B cell (primary cell): ENCODE data around the gene NKG7. TPM values are rescaled to one million over a fixed set of nuclear protein-coding genes. Genes with fewer than 3 reads are reported as not detected.
A peak's percentile ranks its signal among the peaks of the same experiment; 100 is the strongest.

Experiments
- ATAC-seq: fragments of 200-7000 bp; cut with Tn5 transposase; one replicate; pipeline ENCODE4 v1.10.0; 2021; ENCODE audit warnings: low read depth, mild to moderate bottlenecking, moderate number of reproducible peaks, moderate library complexity
- CTCF ChIA-PET: fragments of 350-600 bp; sonication (Branson Sonifier 250); formaldehyde crosslinking; loops from one replicate; lab custom pipeline; 2021; ENCODE audit warnings: antibody characterized with exemption, inconsistent platforms; lab: Charles Lee
- POLR2A ChIA-PET: fragments of 350-600 bp; sonication (Branson Sonifier 250); formaldehyde crosslinking; loops from one replicate; lab custom pipeline; 2021; ENCODE audit warnings: antibody characterized with exemption; lab: Charles Lee
- DNase-seq: peaks from one replicate; pipeline ENCODE4 v3.0.0; 2013
- H2AFZ ChIP-seq: 2 replicates; pipeline ENCODE4 v1.6.1; 2012; ENCODE audit warnings: mild to moderate bottlenecking, low read depth, low read length; ENCODE audit not compliant: insufficient read depth, poor library complexity, severe bottlenecking
- H3K27ac ChIP-seq, 2 donors: 1 replicate in 1 of 2; 2 replicates in 1 of 2; pipeline ENCODE4 v1.5.1; 2012 to 2013; ENCODE audit warnings: low read length in 2 of 2, mild to moderate bottlenecking in 2 of 2, moderate library complexity in 1 of 2
- H3K27me3 ChIP-seq, 4 experiments: fragments of 200-600 bp in 1 of 4; sonication (generic) in 1 of 4; replicated peaks in 1 of 4; 1 replicate in 2 of 4; 2 replicates in 2 of 4; pipeline versions ENCODE4 v1.6.1 to v1.7.0; 2013 to 2016; ENCODE audit warnings: low read length in 3 of 4, mild to moderate bottlenecking in 2 of 4, mixed read lengths in 1 of 4, moderate library complexity in 1 of 4; ENCODE audit not compliant: insufficient read depth in 4 of 4, control insufficient read depth in 3 of 4; ENCODE audit errors: control extremely low read depth in 1 of 4
- H3K36me3 ChIP-seq, 2 experiments: replicated peaks in 1 of 2; 1 replicate in 1 of 2; 2 replicates in 1 of 2; pipeline versions ENCODE4 v1.6.1 to v1.7.1; 2013; ENCODE audit warnings: low read length in 1 of 2; ENCODE audit not compliant: insufficient read depth in 2 of 2, control insufficient read depth in 1 of 2; ENCODE audit errors: control extremely low read depth in 1 of 2, extremely low read depth in 1 of 2
- H3K4me1 ChIP-seq, 2 donors: fragments of 200-600 bp in 1 of 2; sonication (generic) in 1 of 2; 1 replicate in 1 of 2; 2 replicates in 1 of 2; pipeline versions ENCODE4 v1.5.1 to v1.6.1; 2013 to 2017; ENCODE audit warnings: low read length in 2 of 2; ENCODE audit not compliant: control insufficient read depth in 2 of 2, insufficient read depth in 2 of 2
- H3K4me2 ChIP-seq: replicated peaks from 2 replicates; pipeline ENCODE3; 2012; ENCODE audit warnings: mild to moderate bottlenecking, low read depth, low read length; ENCODE audit not compliant: poor library complexity, severe bottlenecking
- H3K4me3 ChIP-seq, 5 experiments: fragments of 200-600 bp in 1 of 5; sonication (generic) in 1 of 5; 1 replicate in 3 of 5; 2 replicates in 2 of 5; pipeline versions ENCODE4 v1.5.1 to v1.7.0; 2011 to 2016; ENCODE audit warnings: low read length in 4 of 5, mild to moderate bottlenecking in 4 of 5, low read depth in 2 of 5, control low read depth in 1 of 5, moderate library complexity in 1 of 5; ENCODE audit not compliant: insufficient read depth in 1 of 5; ENCODE audit errors: control extremely low read depth in 1 of 5, extremely low read depth in 1 of 5
- H3K79me2 ChIP-seq: fragments of 200-600 bp; sonication (generic); one replicate; pipeline ENCODE4 v1.6.0; 2016; ENCODE audit warnings: low read length; ENCODE audit not compliant: control insufficient read depth, insufficient read depth
- H3K9ac ChIP-seq: fragments of 200-600 bp; sonication (generic); 2 replicates; pipeline ENCODE4 v1.6.1; 2017; ENCODE audit warnings: mild to moderate bottlenecking, low read length, moderate library complexity
- H3K9me3 ChIP-seq, 3 donors: one replicate each; pipeline versions ENCODE4 v1.6.1 to v1.7.1; 2013; ENCODE audit warnings: low read length in 2 of 3; ENCODE audit not compliant: control insufficient read depth in 2 of 3, insufficient read depth in 1 of 3; ENCODE audit errors: control extremely low read depth in 1 of 3
- H4K20me1 ChIP-seq: 2 replicates; pipeline ENCODE4 v1.6.0; 2012; ENCODE audit warnings: mild to moderate bottlenecking, low read length; ENCODE audit not compliant: insufficient read depth, control insufficient read depth, poor library complexity, severe bottlenecking
- H3K27ac Mint-ChIP-seq: one replicate; pipeline ENCODE4 v1.8.0; 2021; ENCODE audit warnings: mixed read lengths
- H3K27me3 Mint-ChIP-seq: one replicate; pipeline ENCODE4 v1.8.0; 2021; ENCODE audit warnings: mixed read lengths
- H3K4me1 Mint-ChIP-seq: one replicate; pipeline ENCODE4 v1.8.0; 2021; ENCODE audit warnings: mixed read lengths
- H3K4me3 Mint-ChIP-seq: one replicate; pipeline ENCODE4 v1.8.0; 2021; ENCODE audit warnings: mixed read lengths
- H3K9me3 Mint-ChIP-seq: one replicate; pipeline ENCODE4 v1.8.0; 2022; ENCODE audit warnings: mixed read lengths; ENCODE audit not compliant: insufficient read depth
- EZH2 ChIP-seq: IDR thresholded peaks from 2 replicates; pipeline ENCODE4 v1.6.1; 2012; ENCODE audit warnings: borderline replicate concordance, low read depth, mild to moderate bottlenecking, moderate library complexity, low read length; ENCODE audit not compliant: insufficient read depth, poor library complexity, severe bottlenecking
- WGBS: methylation state at CpG from one replicate; pipeline ENCODE4 v1.1.5; 2013; ENCODE audit warnings: missing lambda C conversion rate; ENCODE audit not compliant: insufficient coverage; 5-methylcytosine and 5-hydroxymethylcytosine counted together
- intact Hi-C: fragments of 100-400 bp; cut with micrococcal nuclease; formaldehyde crosslinking; loops from one replicate; pipeline ENCODE4 v1.10.0; 2022
- polyA plus RNA-seq: library from polyadenylated mRNA; depleted of rRNA; stranded (reverse); fragments of >200 nt; gene quantifications from 2 replicates; pipeline ENCODE4 v1.2.3, GENCODE V29; 2012
- total RNA-seq, 2 donors: library from RNA; stranded (reverse); fragments of 120-200 nt in 1 of 2; gene quantifications; 1 replicate in 1 of 2; 2 replicates in 1 of 2; pipeline versions ENCODE4 v1.2.3 to v1.2.4, GENCODE V29; 2013 to 2022
- TF ChIP-seq, protein P1 (sequence below): fragments of 200-600 bp; IDR thresholded peaks from one replicate; pipeline ENCODE4 v1.8.0; 2022; ENCODE audit warnings: antibody characterized with exemption, mild to moderate bottlenecking

The NKG7 gene
- total and polyA plus RNA-seq, 2 donors (not counting 1 experiment from before 2014, with no cell fraction given) = 1.9 to 6.6 TPM

GRCh38 chr19:51341976-51342580, 30.4 kb downstream of the NKG7 start, which contains the start of gene VSIG10L:
TSS of gene VSIG10L (minus strand) at chr19:51342139. CDS start at chr19:51342124, 15 bp downstream.
- peak within 1 kb of the TSS; percentile 2 for H3K4me2 ChIP-seq

More at GRCh38 chr19:51341976-51342580, 30.4 kb downstream of the NKG7 start, which contains the start of gene VSIG10L:
- no peak within 1 kb of the TSS for H3K4me3 ChIP-seq
- H3K36me3 ChIP-seq = peaks cover 0 to 15% of the 10 kb centered on the region in 2 experiments
- H3K27me3 ChIP-seq = no peaks in the 10 kb centered on the region
- TF ChIP-seq EZH2 = no peak
- TF ChIP-seq, protein P1, sequence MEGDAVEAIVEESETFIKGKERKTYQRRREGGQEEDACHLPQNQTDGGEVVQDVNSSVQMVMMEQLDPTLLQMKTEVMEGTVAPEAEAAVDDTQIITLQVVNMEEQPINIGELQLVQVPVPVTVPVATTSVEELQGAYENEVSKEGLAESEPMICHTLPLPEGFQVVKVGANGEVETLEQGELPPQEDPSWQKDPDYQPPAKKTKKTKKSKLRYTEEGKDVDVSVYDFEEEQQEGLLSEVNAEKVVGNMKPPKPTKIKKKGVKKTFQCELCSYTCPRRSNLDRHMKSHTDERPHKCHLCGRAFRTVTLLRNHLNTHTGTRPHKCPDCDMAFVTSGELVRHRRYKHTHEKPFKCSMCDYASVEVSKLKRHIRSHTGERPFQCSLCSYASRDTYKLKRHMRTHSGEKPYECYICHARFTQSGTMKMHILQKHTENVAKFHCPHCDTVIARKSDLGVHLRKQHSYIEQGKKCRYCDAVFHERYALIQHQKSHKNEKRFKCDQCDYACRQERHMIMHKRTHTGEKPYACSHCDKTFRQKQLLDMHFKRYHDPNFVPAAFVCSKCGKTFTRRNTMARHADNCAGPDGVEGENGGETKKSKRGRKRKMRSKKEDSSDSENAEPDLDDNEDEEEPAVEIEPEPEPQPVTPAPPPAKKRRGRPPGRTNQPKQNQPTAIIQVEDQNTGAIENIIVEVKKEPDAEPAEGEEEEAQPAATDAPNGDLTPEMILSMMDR = no peak
- DNase-seq = peak; percentile 29
- Mint-ChIP-seq H3K4me1 (peaks cover 56% of the 10 kb centered on the region), H3K4me3 (peak within 1 kb of the TSS; percentile 78), H3K27ac (peak within 1 kb of the TSS; percentile 78), H3K9me3 (no peaks in the 10 kb centered on the region), H3K27me3 (no peaks in the 10 kb centered on the region)
- peak within 1 kb of the TSS in 1 of 2 donors; percentile 63 for H3K27ac ChIP-seq
- no peaks in the 10 kb centered on the region for H4K20me1 ChIP-seq
- intact Hi-C loops = no loop called here
- peaks cover 43 to 71% of the 10 kb centered on the region in 2 donors for H3K4me1 ChIP-seq
- ChIA-PET POLR2A (interaction anchor here (1.1 to 1.8 kb wide), 2 partner anchors 24 to 26 kb away, joined by 5 read pairs; partner anchors contain the start of gene ETFB), CTCF (interaction anchor here (1.4 to 7.0 kb wide), 8 partner anchors 24 to 317 kb away, joined by 3 to 70 read pairs (median 22); partner anchors contain the start of genes ETFB and SIGLEC10)
- H3K79me2 ChIP-seq = no peaks in the 10 kb centered on the region
- no peak for ATAC-seq
- H3K9me3 ChIP-seq = no peaks in the 10 kb centered on the region
- no peak within 1 kb of the TSS for H2AFZ ChIP-seq
- 65% methylated on average over 3 of the region's 3 CpGs for WGBS
- H3K9ac ChIP-seq = no peak within 1 kb of the TSS
